Activated CD8-positive, alpha-beta memory T cell treated with anti-CD3 and anti-CD28 coated beads, Interleukin-2, amount 50 U/mL, for 24 hours (primary cell): ENCODE results near the gene GPR137.

Experiments
- DNase-seq: peaks from one replicate; pipeline ENCODE4 v3.0.0-alpha.2; 2020; ENCODE audit errors: extremely low read depth

GPR137 gene

GRCh38 chr11:64249563-64250414 is 35.9 kb upstream of the GPR137 start:
- no peak for DNase-seq

GRCh38 chr11:64250415-64251015 is 35.1 kb upstream of the GPR137 start:
- no peak for DNase-seq

- DNase-seq, result no peak
These were observed 34.5 kb upstream of the GPR137 start, which contains the start of gene PLCB3 for GRCh38 chr11:64251016-64251752. Gene PLCB3 (plus strand): TSS chr11:64251530. CDS start chr11:64251650, 120 bp downstream.

- DNase-seq, result no peak
These were observed 34.0 kb upstream of the GPR137 start for GRCh38 chr11:64251753-64252002.

GRCh38 chr11:64252003-64252872 is 33.4 kb upstream of the GPR137 start:
- no peak for DNase-seq

GRCh38 chr11:64253043-64253442 is 32.6 kb upstream of the GPR137 start:
- no peak for DNase-seq

- no peak for DNase-seq
These were observed 32.2 kb upstream of the GPR137 start for GRCh38 chr11:64253481-64253880.

- no peak for DNase-seq
These were observed 31.3 kb upstream of the GPR137 start for GRCh38 chr11:64254326-64254725.

GRCh38 chr11:64255135-64256128 is 30.2 kb upstream of the GPR137 start:
- DNase-seq, result no peak

GRCh38 chr11:64256300-64256699 is 29.3 kb upstream of the GPR137 start:
- DNase-seq, result no peak

- DNase-seq, result no peak
These were observed 27.3 kb upstream of the GPR137 start for GRCh38 chr11:64258356-64258755.

GRCh38 chr11:64258946-64259532 is 26.6 kb upstream of the GPR137 start:
- no peak for DNase-seq

- no peak for DNase-seq
These were observed 26.0 kb upstream of the GPR137 start for GRCh38 chr11:64259533-64260067.

- DNase-seq, result no peak
These were observed 25.4 kb upstream of the GPR137 start for GRCh38 chr11:64260147-64260708.

- no peak for DNase-seq
These were observed 24.0 kb upstream of the GPR137 start for GRCh38 chr11:64261556-64262080.

- no peak for DNase-seq
These were observed 23.2 kb upstream of the GPR137 start for GRCh38 chr11:64262271-64263002.

- no peak for DNase-seq
These were observed 22.4 kb upstream of the GPR137 start for GRCh38 chr11:64263021-64263946.

GRCh38 chr11:64263947-64264317 is 21.7 kb upstream of the GPR137 start:
- DNase-seq, result no peak
